ENCODE results near the gene GPS2.

- TF ChIP-seq GATA3 (IDR thresholded peaks at IDR 0.05; ENCODE audit: low read depth, low read length) (no peak), GATA2 (IDR thresholded peaks at IDR 0.05; ENCODE audit: low read depth, low read length) (no peak)
Measured at GRCh38 chr17:7309628-7310027, 5.5 kb downstream of the GPS2 start.
